Measurements from ENCODE around the gene TMEM178B. TPM values are rescaled to one million over a fixed set of nuclear protein-coding genes. Genes with fewer than 3 reads are reported as not detected.
"Not testable (repeated sequence)": the region's sequence is repeated elsewhere in the genome, so short reads cannot be mapped to it uniquely, and the experiment has no call there.

The TMEM178B gene
- total RNA-seq, 3 donors from 2014 or later, result 0.23 to 0.90 (median 0.37) TPM

DNA sequence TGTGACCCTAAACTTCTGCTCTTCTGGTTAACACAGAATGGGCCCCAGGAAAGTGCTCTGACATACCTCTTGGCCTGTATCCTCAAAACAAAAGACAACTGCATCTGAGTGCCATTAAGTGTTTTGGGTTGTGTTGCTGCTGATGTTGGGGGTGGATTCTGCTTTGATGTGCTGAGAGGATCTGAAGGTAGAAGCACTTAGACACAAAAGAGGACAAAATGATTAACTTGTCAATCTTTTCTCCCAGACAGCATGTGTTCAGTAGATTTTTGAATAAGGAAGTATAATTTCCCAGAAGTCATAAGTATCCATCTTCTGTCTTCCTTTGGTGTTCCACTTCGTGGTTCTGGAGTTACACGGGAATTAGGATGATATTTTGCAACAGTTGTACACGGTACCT is 16.1 kb upstream of the TMEM178B start:
- no peaks in the 10 kb centered on the region for H3K36me3 Mint-ChIP-seq (ENCODE audit: insufficient read depth)
- H3K9me3 Mint-ChIP-seq, result no peaks in the 10 kb centered on the region
- no peaks in the 10 kb centered on the region for H3K27me3 Mint-ChIP-seq (ENCODE audit: low read depth)
- H3K4me1 Mint-ChIP-seq (ENCODE audit: low read depth), result peaks cover 18% of the 10 kb centered on the region
- DNase-seq, result no peak
- no peak for ATAC-seq
- H3K4me3 Mint-ChIP-seq, result no peak overlapping the region

DNA sequence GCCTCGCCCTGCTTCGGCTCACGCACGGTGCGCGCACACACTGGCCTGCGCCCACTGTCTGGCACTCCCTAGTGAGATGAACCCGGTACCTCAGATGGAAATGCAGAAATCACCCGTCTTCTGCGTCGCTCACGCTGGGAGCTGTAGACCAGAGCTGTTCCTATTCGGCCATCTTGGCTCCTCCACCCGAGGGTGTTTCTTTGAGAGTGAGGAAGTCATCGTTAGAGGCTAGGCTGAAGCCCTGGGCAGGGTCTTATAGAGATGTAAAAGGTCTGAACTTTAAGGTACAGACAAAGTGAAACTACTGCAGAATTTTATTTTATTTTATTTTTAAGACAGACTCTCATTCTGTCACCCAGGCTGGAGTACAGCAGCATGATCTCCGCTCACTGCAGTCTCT is 6.0 kb upstream of the TMEM178B start:
- not testable (repeated sequence) for H3K36me3 Mint-ChIP-seq (ENCODE audit: insufficient read depth); DNase-seq; H3K4me3 Mint-ChIP-seq; H3K9me3 Mint-ChIP-seq; ATAC-seq
- Mint-ChIP-seq H3K4me1 (ENCODE audit: low read depth) (peaks cover 18% of the 10 kb centered on the region), H3K27me3 (ENCODE audit: low read depth) (peaks cover 45% of the 10 kb centered on the region)

DNA sequence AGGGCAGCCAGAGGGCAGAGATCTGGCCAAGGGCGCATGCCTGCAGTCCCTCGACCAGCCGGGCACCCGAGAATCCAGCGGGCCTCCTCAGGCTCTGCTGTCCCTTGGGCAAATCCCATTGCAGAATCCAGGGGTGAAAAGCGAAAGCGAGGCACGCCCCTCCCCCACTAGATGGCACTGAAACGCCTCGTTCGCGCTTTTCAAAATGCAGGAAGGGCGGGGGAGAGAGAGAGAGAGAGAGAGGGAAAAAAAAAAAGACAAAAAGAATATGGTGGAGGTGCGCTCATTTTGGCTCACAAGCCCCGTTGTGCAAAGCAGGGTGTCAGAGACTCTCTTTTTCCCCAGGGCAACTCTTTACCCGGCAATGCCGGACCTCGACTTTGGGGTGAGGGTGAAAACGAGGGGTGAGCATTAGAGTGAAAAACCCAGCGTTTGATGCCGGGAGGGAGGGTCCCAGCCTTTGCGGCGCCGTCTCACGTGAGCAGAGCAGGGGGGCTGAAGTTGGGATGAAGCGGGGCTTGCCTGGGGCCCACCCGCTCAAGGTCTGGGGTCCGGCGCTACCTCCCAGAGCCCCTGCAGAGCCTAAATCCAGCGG is 2.5 kb upstream of the TMEM178B start:
- DNase-seq, result peak; percentile 26
- Mint-ChIP-seq H3K27me3 (ENCODE audit: low read depth) (peaks cover 61% of the 10 kb centered on the region), H3K4me1 (ENCODE audit: low read depth) (peaks cover 21% of the 10 kb centered on the region), H3K4me3 (peak overlapping the region; percentile 78), H3K9me3 (no peaks in the 10 kb centered on the region), H3K36me3 (ENCODE audit: insufficient read depth) (no peaks in the 10 kb centered on the region)
- no peak for ATAC-seq

DNA sequence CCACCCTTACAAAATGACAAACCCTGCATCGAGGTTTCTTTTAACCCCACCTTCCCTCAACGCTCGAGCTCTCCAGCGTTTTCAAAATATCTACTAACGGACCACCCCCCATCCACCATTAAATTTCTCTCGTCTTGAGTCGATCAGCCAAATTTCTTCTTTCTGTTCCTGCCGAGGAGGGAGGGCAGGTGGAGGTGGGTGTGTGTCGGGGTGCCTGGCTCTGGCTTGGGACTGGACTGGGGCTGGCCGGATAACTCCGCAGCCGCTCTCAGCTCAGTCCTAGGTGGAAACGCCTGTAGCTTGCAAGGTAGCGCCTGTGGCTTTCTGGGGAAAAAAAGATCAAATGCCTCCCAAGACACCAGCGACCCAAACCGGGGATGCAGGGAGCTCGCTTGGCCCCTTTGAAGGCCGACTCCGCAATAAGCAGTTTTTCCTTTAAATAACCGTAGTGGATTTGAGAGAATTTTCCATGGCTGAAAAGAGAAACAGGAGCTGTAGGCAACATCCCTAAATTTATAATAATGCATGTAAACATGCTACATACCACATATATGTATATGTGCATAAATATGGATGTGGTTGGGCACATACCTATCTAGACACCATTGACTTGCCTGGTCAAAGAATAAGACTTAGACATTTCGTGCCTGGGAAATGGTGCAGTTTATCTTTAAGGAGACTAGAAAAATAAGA is 1.9 kb upstream of the TMEM178B start:
- no peaks in the 10 kb centered on the region for H3K36me3 Mint-ChIP-seq (ENCODE audit: insufficient read depth)
- ATAC-seq (no peak), DNase-seq (no peak)
- peak overlapping the region; percentile 78 for H3K4me3 Mint-ChIP-seq
- no peaks in the 10 kb centered on the region for H3K9me3 Mint-ChIP-seq
- H3K27me3 Mint-ChIP-seq (ENCODE audit: low read depth), result peaks cover 61% of the 10 kb centered on the region
- peaks cover 21% of the 10 kb centered on the region for H3K4me1 Mint-ChIP-seq (ENCODE audit: low read depth)

DNA sequence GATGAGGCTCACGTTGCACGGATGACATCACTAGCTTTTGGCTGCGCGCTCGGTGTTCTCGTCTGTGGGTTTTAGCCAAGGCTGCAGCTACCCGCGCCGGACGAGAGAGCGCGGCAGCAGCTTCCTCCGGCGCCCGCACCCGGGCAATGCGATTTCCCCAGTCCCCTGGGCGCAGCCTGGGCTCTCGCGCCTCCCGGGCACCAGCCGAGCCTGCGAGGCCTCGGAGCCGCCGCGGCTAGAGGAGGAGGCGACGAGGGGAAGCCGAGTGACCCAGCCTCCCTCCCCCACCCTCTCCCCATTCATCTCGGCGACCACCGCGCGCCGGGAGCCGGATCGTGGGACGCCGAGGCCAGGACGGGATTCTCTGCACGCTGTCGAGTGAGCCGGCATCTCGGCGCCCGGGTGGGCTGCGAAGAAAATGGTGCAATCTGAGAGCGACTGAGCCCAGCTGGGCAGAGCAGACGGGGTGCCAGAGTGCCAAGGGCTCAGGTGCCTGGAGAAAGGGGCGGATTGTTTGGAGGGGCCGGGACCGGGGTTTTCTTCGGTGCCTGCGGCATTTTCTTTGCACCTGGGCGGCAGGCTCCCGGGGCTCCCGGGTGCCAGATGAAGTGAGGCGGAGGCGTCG is 1.2 kb upstream of the TMEM178B start:
- DNase-seq (no peak), ATAC-seq (peak; percentile 51 to 59)
- Mint-ChIP-seq H3K36me3 (ENCODE audit: insufficient read depth) (no peaks in the 10 kb centered on the region), H3K9me3 (no peaks in the 10 kb centered on the region), H3K4me1 (ENCODE audit: low read depth) (peaks cover 21% of the 10 kb centered on the region), H3K27me3 (ENCODE audit: low read depth) (peaks cover 61% of the 10 kb centered on the region), H3K4me3 (peak overlapping the region; percentile 78)

DNA sequence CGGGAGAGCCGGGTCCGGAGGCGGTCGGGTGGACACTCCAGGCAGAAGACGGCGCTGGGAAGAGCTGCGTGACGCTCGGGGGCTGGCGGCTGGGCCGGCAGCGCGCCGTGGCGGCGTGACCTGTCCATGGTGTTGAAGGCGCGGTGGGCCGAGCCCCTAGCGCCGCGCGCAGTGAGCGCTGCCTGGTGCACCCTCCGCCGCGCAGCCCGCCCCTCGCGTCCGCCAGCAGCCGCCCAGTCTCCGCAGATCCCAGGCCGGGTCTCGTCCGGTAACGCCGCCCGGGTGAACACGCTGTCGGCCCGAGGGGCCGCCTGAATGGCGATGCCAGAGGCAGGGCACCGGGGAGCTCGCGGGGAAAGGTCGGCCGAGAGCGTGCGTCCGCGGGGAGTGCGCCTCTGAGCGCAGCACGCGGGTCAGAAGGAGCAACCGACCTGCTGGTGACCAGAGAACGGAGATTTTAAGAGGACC is 657 bp upstream of the TMEM178B start:
- no peaks in the 10 kb centered on the region for H3K9me3 Mint-ChIP-seq
- peaks cover 56% of the 10 kb centered on the region for H3K27me3 Mint-ChIP-seq (ENCODE audit: low read depth)
- peak; percentile 53 to 70 for ATAC-seq
- H3K4me3 Mint-ChIP-seq, result peak overlapping the region; percentile 78
- peaks cover 21% of the 10 kb centered on the region for H3K4me1 Mint-ChIP-seq (ENCODE audit: low read depth)
- no peaks in the 10 kb centered on the region for H3K36me3 Mint-ChIP-seq (ENCODE audit: insufficient read depth)
- no peak for DNase-seq

DNA sequence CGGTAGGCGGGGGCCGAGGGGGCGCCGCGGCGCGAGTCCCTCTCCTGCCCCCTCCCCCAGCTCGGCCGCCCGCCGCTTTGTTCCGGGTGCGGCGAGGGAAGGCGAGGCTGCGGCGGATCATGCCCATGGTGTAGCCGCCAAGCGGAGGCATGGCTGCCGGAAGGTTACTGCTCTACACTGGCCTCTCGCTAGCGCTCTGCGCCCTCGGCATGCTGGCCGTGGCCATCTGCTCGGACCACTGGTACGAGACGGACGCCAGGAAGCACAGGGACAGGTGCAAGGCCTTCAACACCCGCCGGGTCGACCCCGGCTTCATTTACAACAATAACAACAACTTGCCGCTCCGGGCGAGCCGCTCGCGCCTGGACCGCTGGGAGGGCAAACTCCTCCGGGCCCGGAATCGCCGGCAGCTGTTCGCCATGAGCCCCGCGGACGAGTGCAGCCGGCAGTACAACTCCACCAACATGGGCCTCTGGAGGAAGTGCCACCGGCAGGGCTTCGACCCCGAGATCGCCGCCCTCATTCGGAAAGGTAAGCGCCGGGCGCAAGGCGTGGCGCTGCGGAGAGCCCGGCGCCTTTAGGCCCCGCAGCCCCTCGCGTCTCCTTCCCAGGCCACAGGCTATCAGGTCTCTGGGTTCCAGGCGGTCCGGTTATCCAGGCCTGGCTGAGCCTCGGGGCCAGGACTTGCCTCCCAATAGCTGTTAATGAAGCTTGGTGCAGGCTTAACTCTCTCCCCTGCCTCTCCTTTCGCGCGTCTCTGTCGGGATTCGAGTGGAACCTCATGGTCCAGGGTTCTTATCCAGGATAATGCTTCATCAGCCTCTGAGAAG is 513 bp downstream of the TMEM178B start:
- DNase-seq (no peak), ATAC-seq (peak; percentile 39 to 49)
- peaks cover 48% of the 10 kb centered on the region for H3K27me3 Mint-ChIP-seq (ENCODE audit: low read depth)
- H3K9me3 Mint-ChIP-seq, result no peaks in the 10 kb centered on the region
- H3K4me3 Mint-ChIP-seq, result peak overlapping the region; percentile 72
- H3K36me3 Mint-ChIP-seq (ENCODE audit: insufficient read depth), result no peaks in the 10 kb centered on the region
- H3K4me1 Mint-ChIP-seq (ENCODE audit: low read depth), result peaks cover 21% of the 10 kb centered on the region

DNA sequence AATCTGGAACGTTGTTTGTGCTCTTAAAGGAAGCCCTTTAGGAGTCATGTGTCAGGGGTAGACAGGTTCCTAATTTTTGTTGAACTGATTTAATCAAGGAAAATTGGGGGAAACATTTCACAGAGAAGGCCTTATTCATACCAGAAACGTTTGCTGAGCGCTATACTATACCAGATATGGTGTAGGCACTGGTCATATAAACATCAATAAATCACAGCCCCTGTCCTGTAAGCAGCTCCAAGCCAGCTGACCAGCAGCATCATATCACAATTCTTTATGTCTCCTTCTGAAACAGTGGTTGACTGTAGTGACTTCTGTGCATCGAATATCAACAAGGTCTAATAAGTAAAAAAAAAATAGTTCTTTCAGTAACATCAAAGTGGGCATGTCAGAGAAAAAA is 1.1 kb downstream of the TMEM178B start:
- no peaks in the 10 kb centered on the region for H3K36me3 Mint-ChIP-seq (ENCODE audit: insufficient read depth)
- H3K9me3 Mint-ChIP-seq, result no peaks in the 10 kb centered on the region
- H3K4me3 Mint-ChIP-seq, result peak overlapping the region; percentile 72
- H3K27me3 Mint-ChIP-seq (ENCODE audit: low read depth), result peaks cover 44% of the 10 kb centered on the region
- ATAC-seq (no peak), DNase-seq (no peak)
- H3K4me1 Mint-ChIP-seq (ENCODE audit: low read depth), result peaks cover 21% of the 10 kb centered on the region

DNA sequence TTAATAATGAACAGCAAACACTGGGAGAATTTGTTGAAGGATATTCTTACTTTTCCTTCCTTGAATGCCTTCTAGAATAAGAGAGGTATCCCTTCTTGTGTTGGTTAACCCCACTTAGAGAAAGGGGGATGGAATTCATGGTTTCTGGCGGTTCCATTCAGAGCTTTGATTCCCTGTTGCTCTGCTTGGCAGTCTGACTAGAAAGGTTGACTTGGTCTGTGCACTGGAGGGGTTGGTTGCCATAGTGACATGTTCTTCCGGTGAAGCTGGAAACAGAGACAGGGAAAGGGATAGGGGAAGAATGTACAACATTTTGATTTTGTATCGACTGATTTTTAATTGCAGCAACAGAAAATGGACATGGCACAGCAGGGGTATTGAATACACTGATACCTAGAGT is 2.5 kb downstream of the TMEM178B start:
- Mint-ChIP-seq H3K36me3 (ENCODE audit: insufficient read depth) (no peaks in the 10 kb centered on the region), H3K4me1 (ENCODE audit: low read depth) (peaks cover 17% of the 10 kb centered on the region), H3K4me3 (no peak overlapping the region), H3K27me3 (ENCODE audit: low read depth) (peaks cover 35% of the 10 kb centered on the region), H3K9me3 (no peaks in the 10 kb centered on the region)
- no peak for DNase-seq
- no peak for ATAC-seq

DNA sequence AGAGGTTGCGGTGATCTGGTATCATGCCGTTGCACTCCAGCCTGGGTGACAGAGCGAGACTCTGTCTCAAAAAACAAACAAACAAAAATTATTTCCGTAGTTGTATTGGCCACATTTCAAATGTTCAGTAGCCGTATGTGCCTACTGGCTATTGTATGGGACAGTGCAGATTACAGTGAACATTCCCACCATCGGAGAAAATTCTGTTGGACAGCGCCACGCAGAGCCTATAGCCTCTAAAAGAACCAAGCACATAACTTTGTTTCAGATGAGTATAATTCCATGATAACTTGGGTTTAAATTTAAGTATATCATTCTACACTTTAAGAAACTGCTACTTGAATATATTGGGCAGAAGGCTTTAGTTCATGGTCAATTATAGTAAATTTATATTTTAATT is 5.4 kb downstream of the TMEM178B start:
- Mint-ChIP-seq H3K36me3 (ENCODE audit: insufficient read depth) (no peaks in the 10 kb centered on the region), H3K9me3 (no peaks in the 10 kb centered on the region), H3K27me3 (ENCODE audit: low read depth) (peaks cover 22% of the 10 kb centered on the region), H3K4me3 (no peak overlapping the region), H3K4me1 (ENCODE audit: low read depth) (peaks cover 3% of the 10 kb centered on the region)
- DNase-seq (no peak), ATAC-seq (no peak)

DNA sequence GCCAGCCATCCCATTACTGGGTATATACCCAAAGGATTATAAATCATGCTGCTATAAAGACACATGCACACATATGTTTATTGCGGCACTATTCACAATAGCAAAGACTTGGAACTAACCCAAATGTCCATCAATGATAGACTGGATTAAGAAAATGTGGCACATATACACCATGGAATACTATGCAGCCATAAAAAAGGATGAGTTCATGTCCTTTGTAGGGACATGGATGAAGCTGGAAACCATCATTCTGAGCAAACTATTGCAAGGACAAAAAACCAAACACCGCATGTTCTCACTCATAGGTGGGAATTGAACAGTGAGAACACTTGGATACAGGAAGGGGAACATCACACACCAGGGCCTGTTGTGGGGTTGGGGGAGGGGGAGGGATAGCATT is 15.6 kb downstream of the TMEM178B start:
- DNase-seq; ATAC-seq; H3K4me1 Mint-ChIP-seq (ENCODE audit: low read depth); H3K36me3 Mint-ChIP-seq (ENCODE audit: insufficient read depth); H3K4me3 Mint-ChIP-seq; H3K9me3 Mint-ChIP-seq: not testable (repeated sequence)
- H3K27me3 Mint-ChIP-seq (ENCODE audit: low read depth), result peaks cover 18% of the 10 kb centered on the region

DNA sequence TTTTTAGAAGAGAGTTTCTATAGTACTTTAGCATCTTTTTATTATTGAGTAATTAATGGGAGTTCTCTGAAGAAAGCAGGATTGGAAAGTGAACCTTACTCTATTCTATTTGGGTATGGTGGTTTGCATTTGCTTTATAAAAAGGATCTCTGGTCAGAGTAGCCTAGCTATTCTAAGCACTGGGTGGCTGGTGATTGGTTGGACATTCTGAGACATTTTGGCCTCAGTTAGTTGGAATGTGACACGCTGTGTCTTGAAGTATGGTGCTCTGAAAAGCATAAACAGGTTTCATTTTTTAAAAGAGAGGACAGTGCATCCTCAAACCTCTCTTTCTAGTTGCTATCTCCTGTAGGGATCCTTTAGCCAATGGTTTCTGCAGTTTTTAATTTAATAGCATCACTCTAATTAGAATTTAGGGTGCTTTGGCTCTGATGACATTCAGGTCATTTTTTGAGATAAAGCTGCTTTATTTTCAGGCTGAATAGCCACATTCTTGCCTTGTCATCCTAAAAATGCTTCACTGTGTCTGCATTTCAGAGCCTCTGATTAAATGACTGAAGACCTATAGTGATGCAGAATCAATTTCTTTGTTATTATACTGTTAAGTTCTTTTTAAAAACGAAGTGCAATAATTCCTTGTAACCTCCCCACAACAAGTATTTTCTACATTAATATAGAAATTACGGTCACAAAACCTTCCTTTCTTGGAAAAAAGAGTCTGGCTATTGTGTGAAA is 20.6 kb downstream of the TMEM178B start:
- peaks cover 6% of the 10 kb centered on the region for H3K27me3 Mint-ChIP-seq (ENCODE audit: low read depth)
- ATAC-seq, result no peak
- DNase-seq, result no peak
- no peaks in the 10 kb centered on the region for H3K4me1 Mint-ChIP-seq (ENCODE audit: low read depth)
- no peak overlapping the region for H3K4me3 Mint-ChIP-seq
- H3K9me3 Mint-ChIP-seq, result no peaks in the 10 kb centered on the region
- no peaks in the 10 kb centered on the region for H3K36me3 Mint-ChIP-seq (ENCODE audit: insufficient read depth)

DNA sequence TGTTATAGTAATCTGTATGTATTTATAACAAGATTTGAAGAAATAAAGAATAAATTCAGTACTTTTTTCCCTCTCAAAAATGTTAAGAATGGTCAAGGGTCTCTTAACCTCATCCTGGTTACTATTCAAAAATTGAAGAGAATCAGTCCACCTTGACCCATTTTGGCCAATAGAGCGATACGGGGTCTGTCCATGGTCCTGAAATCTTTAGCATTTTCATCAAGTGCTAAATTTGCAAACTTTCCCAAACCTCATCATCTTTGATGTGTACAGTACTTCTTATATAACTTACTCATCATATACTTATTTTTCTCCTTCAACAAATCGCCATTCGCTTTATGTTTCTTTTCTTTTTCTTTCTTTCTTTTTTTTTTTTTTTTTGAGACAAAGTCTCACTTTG is 23.6 kb downstream of the TMEM178B start:
- H3K36me3 Mint-ChIP-seq (ENCODE audit: insufficient read depth), result no peaks in the 10 kb centered on the region

DNA sequence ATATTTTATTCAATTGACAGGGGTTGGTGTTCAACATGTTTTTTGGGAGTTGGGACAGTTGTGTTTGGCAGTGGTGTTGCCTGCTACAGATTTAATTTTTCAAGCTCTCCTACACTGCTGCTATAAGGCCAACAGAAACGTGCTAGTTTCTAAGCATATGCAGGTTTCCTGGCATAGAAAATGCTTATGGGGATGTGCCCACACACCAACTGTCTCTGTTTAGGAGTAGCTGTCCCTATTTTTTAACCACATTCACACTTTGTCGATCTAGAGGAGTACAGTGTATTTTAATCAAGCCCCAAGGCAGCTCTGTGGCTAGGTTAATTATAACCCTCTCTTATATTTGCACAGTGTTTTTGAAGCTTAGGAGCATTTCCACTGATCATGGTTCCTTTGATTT is 28.6 kb downstream of the TMEM178B start:
- Mint-ChIP-seq H3K36me3 (ENCODE audit: insufficient read depth) (no peaks in the 10 kb centered on the region), H3K9me3 (no peaks in the 10 kb centered on the region), H3K27me3 (ENCODE audit: low read depth) (peaks cover 20% of the 10 kb centered on the region), H3K4me3 (no peak overlapping the region), H3K4me1 (ENCODE audit: low read depth) (no peaks in the 10 kb centered on the region)
- no peak for DNase-seq
- ATAC-seq, result no peak

More for the DNA sequence above, 23.6 kb downstream of the TMEM178B start:
- Mint-ChIP-seq H3K4me1 (ENCODE audit: low read depth) (no peaks in the 10 kb centered on the region), H3K27me3 (ENCODE audit: low read depth) (peaks cover 11% of the 10 kb centered on the region), H3K9me3 (no peaks in the 10 kb centered on the region), H3K4me3 (no peak overlapping the region)
- DNase-seq, result no peak
- ATAC-seq, result no peak

Measured in activated T-cell treated with anti-CD3 and anti-CD28 coated beads, Interleukin-2, amount 50 U/mL, for 4 hours (primary cell).